WTC11 (cell line): ENCODE measurements around the gene ZNF841. TPM values are rescaled to one million over a fixed set of nuclear protein-coding genes. Genes with fewer than 3 reads are reported as not detected.

Source experiments
- ATAC-seq: fragments of 200-7000 bp; cut with Tn5 transposase; 2 replicates; pipeline ENCODE4 v1.10.0; 2021; ENCODE audit warnings: mild to moderate bottlenecking, moderate library complexity
- CTCF ChIA-PET: fragments of 300-600 bp; sonication (Branson Sonifier 250); formaldehyde crosslinking; loops from one replicate; lab custom pipeline; 2021; ENCODE audit warnings: antibody characterized with exemption; lab: Charles Lee
- POLR2A ChIA-PET: fragments of 350-600 bp; sonication (Branson Sonifier 250); formaldehyde crosslinking; loops from one replicate; lab custom pipeline; 2021; ENCODE audit warnings: antibody characterized with exemption; lab: Charles Lee
- DNase-seq: peaks from one replicate; pipeline ENCODE4 v3.0.0; 2021; ENCODE audit warnings: low spot score
- H3K27ac Mint-ChIP-seq: 2 replicates; pipeline ENCODE4 v1.8.0; 2021; ENCODE audit warnings: mixed read lengths
- H3K27me3 Mint-ChIP-seq: 2 replicates; pipeline ENCODE4 v1.8.0; 2021; ENCODE audit warnings: low read depth, mild to moderate bottlenecking, moderate library complexity, mixed read lengths
- H3K36me3 Mint-ChIP-seq: 2 replicates; pipeline ENCODE4 v1.8.0; 2021; ENCODE audit warnings: mixed read lengths
- H3K4me1 Mint-ChIP-seq: 2 replicates; pipeline ENCODE4 v1.8.0; 2022; ENCODE audit warnings: mixed read lengths
- H3K4me3 Mint-ChIP-seq: 2 replicates; pipeline ENCODE4 v1.8.0; 2021; ENCODE audit warnings: mild to moderate bottlenecking, moderate library complexity, mixed read lengths
- H3K9me3 Mint-ChIP-seq: 2 replicates; pipeline ENCODE4 v1.8.0; 2021; ENCODE audit warnings: mixed read lengths
- AFF4 ChIP-seq: sonication (generic); formaldehyde crosslinking; IDR thresholded peaks from 2 replicates; pipeline ENCODE4 v1.8.1; 2023; ENCODE audit warnings: mild to moderate bottlenecking, missing genetic modification reagents, borderline replicate concordance
- ARID4B ChIP-seq: sonication (generic); formaldehyde crosslinking; IDR thresholded peaks from 2 replicates; pipeline ENCODE4 v1.8.0; 2023; ENCODE audit warnings: missing genetic modification reagents, mild to moderate bottlenecking, borderline replicate concordance
- E2F1 ChIP-seq: sonication (generic); formaldehyde crosslinking; IDR thresholded peaks from 2 replicates; pipeline ENCODE4 v1.8.0; 2022; ENCODE audit warnings: mild to moderate bottlenecking, missing genetic modification reagents
- E2F5 ChIP-seq: sonication (generic); formaldehyde crosslinking; IDR thresholded peaks from 2 replicates; pipeline ENCODE4 v1.8.1; 2022; ENCODE audit warnings: mild to moderate bottlenecking, moderate library complexity, missing genetic modification reagents
- FOXP1 ChIP-seq: sonication (generic); formaldehyde crosslinking; IDR thresholded peaks from 2 replicates; pipeline ENCODE4 v1.8.0; 2022; ENCODE audit warnings: missing genetic modification reagents, mild to moderate bottlenecking, moderate library complexity, borderline replicate concordance
- GRHL2 ChIP-seq: fragments of 250-450 bp; sonication (Bioruptor Pico); IDR thresholded peaks from 2 replicates; pipeline ENCODE4 v1.8.0; 2022; ENCODE audit warnings: mild to moderate bottlenecking, moderate library complexity; ENCODE audit not compliant: insufficient replicate concordance, severe bottlenecking
- JAZF1 ChIP-seq: fragments of 250-450 bp; sonication (Bioruptor Pico); IDR thresholded peaks from 2 replicates; pipeline ENCODE4 v1.9.0; 2021; ENCODE audit warnings: moderate library complexity, mild to moderate bottlenecking, inconsistent platforms
- MAX ChIP-seq: sonication (generic); formaldehyde crosslinking; IDR thresholded peaks from 2 replicates; pipeline ENCODE4 v1.8.0; 2022; ENCODE audit warnings: mild to moderate bottlenecking, missing genetic modification reagents
- NR3C1 ChIP-seq: sonication (generic); formaldehyde crosslinking; conservative IDR thresholded peaks from 2 replicates; pipeline ENCODE4 v1.8.1; 2023; ENCODE audit warnings: low read depth, mild to moderate bottlenecking, missing genetic modification reagents
- PREB ChIP-seq: sonication (generic); formaldehyde crosslinking; IDR thresholded peaks from 2 replicates; pipeline ENCODE4 v1.8.1; 2022; ENCODE audit warnings: mild to moderate bottlenecking, missing genetic modification reagents, moderate library complexity, borderline replicate concordance
- RELA ChIP-seq: sonication (generic); formaldehyde crosslinking; IDR thresholded peaks from 2 replicates; pipeline ENCODE4 v1.8.1; 2022; ENCODE audit warnings: missing genetic modification reagents, mild to moderate bottlenecking, borderline replicate concordance
- TEAD1 ChIP-seq: sonication (generic); formaldehyde crosslinking; IDR thresholded peaks from 2 replicates; pipeline ENCODE4 v1.8.0; 2022; ENCODE audit warnings: mild to moderate bottlenecking, missing genetic modification reagents
- ZNF232 ChIP-seq: sonication (generic); formaldehyde crosslinking; IDR thresholded peaks from 2 replicates; pipeline ENCODE4 v1.8.0; 2022; ENCODE audit warnings: mild to moderate bottlenecking, missing genetic modification reagents
- ZNF263 ChIP-seq: sonication (generic); formaldehyde crosslinking; IDR thresholded peaks from 2 replicates; pipeline ENCODE4 v1.8.1; 2022; ENCODE audit warnings: low read depth, mild to moderate bottlenecking, moderate library complexity, missing genetic modification reagents
- total RNA-seq: library from RNA; stranded (reverse); gene quantifications from 3 replicates; pipeline ENCODE4 v1.2.3, GENCODE V29; 2021

ZNF841 gene
- total RNA-seq, 1 experiment from 2014 or later: 27.9 TPM

GRCh38 chr19:52142001-52142595 is 46.5 kb upstream of the ZNF841 start (continued):
- TF ChIP-seq NR3C1 (CRISPR knock-in tag) (no peak), ZNF263 (CRISPR knock-in tag) (no peak)

GRCh38 chr19:52141203-52141602 is 45.6 kb upstream of the ZNF841 start:
- H3K4me3 Mint-ChIP-seq: no peak overlapping the region
- CTCF ChIA-PET: no interaction called here
- H3K36me3 Mint-ChIP-seq: peaks cover 13% of the 10 kb centered on the region
- POLR2A ChIA-PET: interaction anchor here (3.0 kb wide), 1 partner anchor 48 kb away, joined by 21 read pairs; the partner anchor contains the start of gene PPP2R1A
- no peaks in the 10 kb centered on the region; the same call in 1 of the 2 replicates for H3K27me3 Mint-ChIP-seq
- DNase-seq (no peak), ATAC-seq (no peak)
- H3K27ac Mint-ChIP-seq: no peak overlapping the region
- H3K4me1 Mint-ChIP-seq: peaks cover 19% of the 10 kb centered on the region
- peaks cover 10% of the 10 kb centered on the region for H3K9me3 Mint-ChIP-seq
- TF ChIP-seq RELA (CRISPR knock-in tag): no peak
- TF ChIP-seq PREB (CRISPR knock-in tag): no peak
- TF ChIP-seq ARID4B (CRISPR knock-in tag): no peak
- no peak for TF ChIP-seq GRHL2 (CRISPR knock-in tag)
- TF ChIP-seq E2F5 (CRISPR knock-in tag): no peak
- no peak for TF ChIP-seq E2F1 (CRISPR knock-in tag)
- no peak for TF ChIP-seq JAZF1 (CRISPR knock-in tag)
- TF ChIP-seq TEAD1 (CRISPR knock-in tag): no peak
- no peak for TF ChIP-seq FOXP1 (CRISPR knock-in tag)
- TF ChIP-seq MAX (CRISPR knock-in tag): no peak
- TF ChIP-seq ZNF232 (CRISPR knock-in tag): no peak
- TF ChIP-seq AFF4 (CRISPR knock-in tag): no peak
